BE2C (cell line): ENCODE results near the gene PRR19.

ENCODE experiments used
- DNase-seq: peaks from one replicate; pipeline ENCODE4 v3.0.0-alpha.2; 2020
- H3K27me3 ChIP-seq: fragments of 250-450 bp; sonication (Bioruptor Pico); 2 replicates; pipeline ENCODE4 v1.5.1; 2020; ENCODE audit warnings: mild to moderate bottlenecking
- H3K36me3 ChIP-seq: fragments of 250-450 bp; sonication (Bioruptor Pico); 2 replicates; pipeline ENCODE4 v1.5.1; 2020; ENCODE audit warnings: mild to moderate bottlenecking
- H3K4me1 ChIP-seq: fragments of 250-450 bp; sonication (Bioruptor Pico); 2 replicates; pipeline ENCODE4 v1.5.1; 2020
- H3K4me3 ChIP-seq: 2 replicates; pipeline ENCODE4 v1.5.1; 2011; ENCODE audit warnings: low read depth, low read length
- H3K9me3 ChIP-seq: fragments of 250-450 bp; sonication (Bioruptor Pico); 2 replicates; pipeline ENCODE4 v1.5.1; 2020
- CTCF ChIP-seq: IDR thresholded peaks from 2 replicates; pipeline ENCODE4 v1.5.1; 2012; ENCODE audit warnings: mild to moderate bottlenecking, low read depth, low read length

PRR19 gene

DNA sequence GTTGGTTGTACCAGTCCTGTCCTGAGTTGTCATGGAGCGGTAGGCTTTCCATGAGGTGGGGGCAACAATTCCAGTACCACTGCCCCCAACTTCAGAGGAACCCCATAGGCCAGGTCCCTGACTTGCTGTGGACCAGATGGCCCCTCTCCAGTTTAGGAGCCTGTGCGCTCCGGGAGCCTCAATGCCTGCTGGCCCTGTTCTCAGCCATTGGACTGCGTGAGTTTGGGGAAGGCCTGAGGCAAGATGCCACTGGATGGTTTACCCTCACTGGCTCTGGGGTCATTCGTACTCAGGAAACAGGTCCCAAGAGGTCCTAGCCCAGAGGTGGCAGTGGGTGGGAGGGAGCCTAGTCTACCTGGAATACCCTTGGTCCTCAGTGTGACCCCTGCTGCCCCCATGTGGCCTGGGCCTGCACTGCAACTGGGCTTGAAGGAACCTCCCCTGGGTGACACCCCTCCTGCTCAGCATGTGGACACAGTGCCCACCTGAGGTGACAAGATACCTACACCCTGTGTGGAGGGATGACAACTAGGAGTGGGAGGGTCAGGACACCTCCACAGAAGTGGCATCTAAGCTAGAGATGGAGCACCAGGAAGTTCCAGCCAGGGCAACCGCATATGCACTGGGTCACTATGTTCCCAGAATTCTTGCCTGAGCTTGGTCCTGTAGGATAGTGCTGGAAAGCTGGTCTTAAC, 6.0 kb upstream of the PRR19 start:
- DNase-seq: peak; percentile 89
- Histone ChIP-seq H3K27me3 (no peaks in the 10 kb centered on the region), H3K9me3 (no peaks in the 10 kb centered on the region), H3K36me3 (peaks cover 47% of the 10 kb centered on the region), H3K4me3 (no peak overlapping the region), H3K4me1 (no peaks in the 10 kb centered on the region)
- peak; percentile 95 for TF ChIP-seq CTCF

- Histone ChIP-seq H3K36me3 (peaks cover 36% of the 10 kb centered on the region), H3K27me3 (no peaks in the 10 kb centered on the region), H3K4me3 (no peak overlapping the region), H3K4me1 (peaks cover 4% of the 10 kb centered on the region; the same call in 1 of the 2 replicates), H3K9me3 (no peaks in the 10 kb centered on the region)
- DNase-seq: no peak
- no peak for TF ChIP-seq CTCF
Measured at GRCh38 chr19:42297039-42297438, 4.9 kb upstream of the PRR19 start.

GRCh38 chr19:42303101-42303464, 1.2 kb downstream of the PRR19 start:
- H3K4me1 ChIP-seq: peaks cover 13% of the 10 kb centered on the region
- peak overlapping the region; percentile 76 for H3K4me3 ChIP-seq
- H3K36me3 ChIP-seq: no peaks in the 10 kb centered on the region; the same call in 1 of the 2 replicates
- H3K9me3 ChIP-seq: no peaks in the 10 kb centered on the region
- H3K27me3 ChIP-seq: no peaks in the 10 kb centered on the region
- TF ChIP-seq CTCF: no peak
- no peak for DNase-seq

- TF ChIP-seq CTCF: no peak
- no peaks in the 10 kb centered on the region; the same call in 1 of the 2 replicates for H3K36me3 ChIP-seq
Measured at GRCh38 chr19:42303876-42304275, 1.9 kb downstream of the PRR19 start.

GRCh38 chr19:42306646-42307045, 4.7 kb downstream of the PRR19 start:
- H3K4me3 ChIP-seq: no peak overlapping the region
- DNase-seq: no peak

More at GRCh38 chr19:42303876-42304275, 1.9 kb downstream of the PRR19 start:
- Histone ChIP-seq H3K9me3 (no peaks in the 10 kb centered on the region), H3K4me3 (no peak overlapping the region), H3K4me1 (peaks cover 13% of the 10 kb centered on the region), H3K27me3 (no peaks in the 10 kb centered on the region)
- DNase-seq: no peak

More at GRCh38 chr19:42306646-42307045, 4.7 kb downstream of the PRR19 start:
- H3K9me3 ChIP-seq: no peaks in the 10 kb centered on the region
- no peak for TF ChIP-seq CTCF
- no peaks in the 10 kb centered on the region for H3K36me3 ChIP-seq
- peaks cover 9% of the 10 kb centered on the region for H3K4me1 ChIP-seq
- H3K27me3 ChIP-seq: no peaks in the 10 kb centered on the region
